NCI-H2196 (cell line): Measurements from ENCODE around the gene PPT1.

ENCODE experiments used
- DNase-seq: peaks from one replicate; lab custom pipeline; 2025; ENCODE audit not compliant: unreplicated experiment; lab: John Stamatoyannopoulos, UW

Gene PPT1

DNA sequence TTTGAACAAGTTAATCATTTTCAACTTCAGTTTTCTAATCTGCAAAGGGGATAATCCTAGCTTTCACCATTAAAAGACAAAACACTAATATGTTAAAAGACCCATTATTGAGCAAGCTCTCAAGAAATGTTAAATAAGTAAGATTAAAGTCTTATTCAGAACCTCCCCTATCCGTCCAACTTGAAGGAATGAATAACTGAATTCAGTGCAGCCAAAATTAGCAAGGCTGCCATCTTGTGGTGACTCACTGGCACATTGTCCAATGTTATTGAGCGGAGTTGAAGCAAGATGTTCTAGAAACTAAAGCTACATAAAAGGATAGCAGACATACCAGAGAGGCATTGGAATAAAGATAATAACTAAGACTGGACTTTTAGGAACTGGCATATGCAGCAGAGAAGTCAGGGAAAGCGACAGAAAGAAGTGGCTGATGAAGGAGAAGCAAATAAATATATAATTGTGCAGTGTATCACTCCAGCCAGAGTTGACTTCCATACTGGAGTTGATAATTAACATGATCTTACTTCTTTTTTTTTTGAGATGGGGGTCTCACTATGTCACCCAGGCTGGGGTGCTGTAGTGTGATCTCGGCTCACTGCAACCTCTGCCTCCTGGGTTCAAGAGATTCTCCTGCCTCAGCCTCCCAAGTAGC is 64.7 kb downstream of the PPT1 start:
- peak; percentile 62 for DNase-seq

DNA sequence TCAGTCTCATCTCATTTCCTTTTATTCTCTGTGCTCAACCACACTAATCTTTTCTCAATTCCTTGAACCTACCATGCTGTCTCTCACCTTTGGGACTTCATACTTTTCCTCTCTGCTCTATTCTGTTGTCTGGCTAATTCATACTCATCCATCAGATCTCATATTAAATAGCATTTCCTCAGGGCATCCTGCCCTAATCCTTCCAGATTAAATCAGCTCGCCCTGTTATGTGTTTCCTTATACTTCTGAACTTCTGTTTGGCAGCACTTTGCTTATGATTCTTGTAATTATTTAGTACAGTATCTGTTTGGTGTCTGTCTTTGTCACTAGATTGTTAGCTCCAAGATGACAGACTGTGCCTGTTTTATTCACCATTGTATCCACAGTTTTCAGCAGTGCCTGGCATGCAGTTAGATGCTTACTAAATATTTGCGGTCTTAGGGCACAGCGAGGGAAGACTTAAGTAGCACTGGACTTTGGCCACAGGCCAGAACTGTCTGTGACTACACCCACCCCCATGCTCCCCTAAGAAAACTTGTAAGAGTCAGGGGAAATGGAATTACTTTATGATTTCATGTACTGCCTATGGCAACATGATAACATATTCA is 66.4 kb downstream of the PPT1 start:
- no peak for DNase-seq

- no peak for DNase-seq
These were observed 67.4 kb downstream of the PPT1 start for GRCh38 chr1:40029608-40030007.

DNA sequence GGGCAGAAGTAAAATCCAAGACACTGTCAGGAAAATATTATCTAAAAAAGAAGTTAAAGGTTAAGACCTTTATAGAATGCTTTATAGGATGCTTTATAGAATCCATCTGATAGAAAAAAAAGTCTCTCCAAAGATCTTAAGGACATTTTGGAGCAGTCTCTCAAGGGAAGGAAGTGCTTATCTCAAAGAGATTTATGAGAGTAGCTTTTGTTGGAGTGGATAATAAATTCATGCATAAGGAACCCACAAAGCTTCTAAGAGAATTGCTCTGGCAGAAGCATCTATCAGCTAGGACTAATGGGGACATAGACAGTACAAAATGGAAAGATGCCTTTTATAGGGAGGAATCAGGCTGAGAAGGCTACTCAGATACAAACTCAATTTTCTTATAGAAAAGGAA is 69.4 kb downstream of the PPT1 start:
- DNase-seq = no peak

GRCh38 chr1:40024671-40025070 is 72.4 kb downstream of the PPT1 start:
- DNase-seq = no peak

DNA sequence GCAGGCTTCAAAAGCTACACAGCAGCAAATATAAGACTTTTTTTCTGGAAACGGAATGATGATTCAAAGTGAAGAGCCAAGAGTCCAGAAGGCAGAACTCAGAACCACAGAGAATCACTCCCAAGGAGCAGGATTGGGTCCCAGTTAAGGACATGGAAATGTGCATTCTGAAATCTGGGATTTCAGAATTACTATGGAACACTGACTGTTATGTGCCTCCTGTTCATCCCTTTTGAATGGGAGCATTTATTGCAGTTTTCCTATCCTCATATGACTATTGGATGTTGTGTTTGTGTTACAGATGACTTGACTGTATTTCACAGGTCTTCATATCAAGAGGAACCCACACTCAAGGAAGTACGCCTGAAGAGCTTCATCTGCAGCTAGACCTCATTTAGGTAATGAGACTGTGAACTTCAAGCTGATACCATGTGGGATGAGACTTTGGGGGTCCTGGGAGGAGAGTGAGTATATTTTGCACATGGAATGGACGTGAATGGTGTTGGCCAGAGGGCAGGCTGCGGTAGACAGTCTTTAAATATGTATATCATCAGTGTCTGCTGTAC is 73.6 kb downstream of the PPT1 start:
- DNase-seq = no peak
